Mucosa of descending colon (tissue), 3 donors: ENCODE measurements around the gene SAFB. TPM values are rescaled to one million over a fixed set of nuclear protein-coding genes. Genes with fewer than 3 reads are reported as not detected.
A peak's percentile ranks its signal among the peaks of the same experiment; 100 is the strongest.

Experiments
- ATAC-seq: fragments of 200-7000 bp; cut with Tn5 transposase; one replicate; pipeline ENCODE4 v1.9.1; 2020; ENCODE audit warnings: mild to moderate bottlenecking, moderate library complexity
- DNase-seq, 3 donors: peaks; one replicate each; pipeline ENCODE4 v3.0.0-alpha.2; 2020
- H3K36me3 ChIP-seq: fragments of 200-600 bp; one replicate; pipeline ENCODE4 v1.8.0; 2021; ENCODE audit warnings: low read depth, mild to moderate bottlenecking
- H3K4me1 ChIP-seq: fragments of 200-600 bp; one replicate; pipeline ENCODE4 v1.8.0; 2021; ENCODE audit warnings: low read depth, mild to moderate bottlenecking
- H3K4me3 ChIP-seq: fragments of 200-600 bp; one replicate; pipeline ENCODE4 v1.8.0; 2021; ENCODE audit warnings: mild to moderate bottlenecking
- H3K9me3 ChIP-seq: fragments of 200-600 bp; one replicate; pipeline ENCODE4 v1.8.0; 2021; ENCODE audit warnings: mild to moderate bottlenecking
- CTCF ChIP-seq: fragments of 200-600 bp; IDR thresholded peaks from one replicate; pipeline ENCODE4 v1.8.0; 2022; ENCODE audit warnings: antibody characterized with exemption, mild to moderate bottlenecking
- intact Hi-C, 2 donors: fragments of 100-400 bp; cut with DNase I in 1 of 2; cut with micrococcal nuclease in 1 of 2; formaldehyde crosslinking; loops; one replicate each; pipeline versions ENCODE4 v1.11.0 to v1.11.1; 2022; cut with DNase I, micrococcal nuclease
- total RNA-seq, 3 donors: library from RNA; stranded (reverse); fragmentation: NEBNext Ultra II Directional in 2 of 3; extraction: Animal tissue kit (Norgen Biotek cat#: 25700) in 2 of 3; gene quantifications; one replicate each; pipeline versions ENCODE4 v1.2.1 to v1.2.4, GENCODE V29; 2021 to 2023
- donor health status: DM: no; HTN: no; CAD: no; lungs with moderate emphysema.
- donor health status: DM: no; HTN: no; CAD: no.
- donor health status: DM: no; HTN: yes; CAD: no.

SAFB gene
- total RNA-seq, 3 donors from 2014 or later, result 78.8 to 115 (median 83.3) TPM

GRCh38 chr19:5624741-5625278 is 1.9 kb downstream of the SAFB start:
- H3K4me3 ChIP-seq, result no peak overlapping the region
- peaks cover 8% of the 10 kb centered on the region for H3K36me3 ChIP-seq
- peaks cover 56% of the 10 kb centered on the region for H3K4me1 ChIP-seq
- no peaks in the 10 kb centered on the region for H3K9me3 ChIP-seq
- intact Hi-C loops, result no loop called here
- DNase-seq, result no peak
- no peak for TF ChIP-seq CTCF
- no peak for ATAC-seq

DNA sequence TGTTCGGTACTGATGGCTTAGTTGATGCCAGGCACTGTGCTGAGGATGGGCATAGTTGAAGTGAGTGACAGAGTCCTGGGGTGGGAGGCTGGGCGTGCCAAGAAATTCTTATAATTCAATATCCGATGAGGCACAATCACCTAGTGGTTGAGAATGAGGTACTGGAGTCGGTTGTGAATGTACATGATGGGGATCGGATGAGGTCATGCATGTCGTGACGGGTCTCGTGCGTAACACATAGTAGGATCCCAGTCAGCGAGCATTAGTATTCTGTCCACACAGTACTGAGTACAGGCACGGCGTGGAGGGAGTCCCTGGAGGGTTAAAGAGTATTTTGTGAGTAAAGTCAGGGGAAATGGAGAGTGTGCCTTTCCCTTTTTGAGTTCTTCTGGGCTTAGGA is 2.8 kb downstream of the SAFB start:
- TF ChIP-seq CTCF, result no peak
- Histone ChIP-seq H3K4me3 (no peak overlapping the region), H3K36me3 (peaks cover 8% of the 10 kb centered on the region), H3K9me3 (no peaks in the 10 kb centered on the region), H3K4me1 (peaks cover 51% of the 10 kb centered on the region)
- ATAC-seq (no peak), DNase-seq (no peak)
- intact Hi-C loops, result no loop called here

- peaks cover 8% of the 10 kb centered on the region for H3K36me3 ChIP-seq
- H3K4me1 ChIP-seq, result peaks cover 45% of the 10 kb centered on the region
- no peak for TF ChIP-seq CTCF
Observed at GRCh38 chr19:5627395-5627904, 4.6 kb downstream of the SAFB start.

DNA sequence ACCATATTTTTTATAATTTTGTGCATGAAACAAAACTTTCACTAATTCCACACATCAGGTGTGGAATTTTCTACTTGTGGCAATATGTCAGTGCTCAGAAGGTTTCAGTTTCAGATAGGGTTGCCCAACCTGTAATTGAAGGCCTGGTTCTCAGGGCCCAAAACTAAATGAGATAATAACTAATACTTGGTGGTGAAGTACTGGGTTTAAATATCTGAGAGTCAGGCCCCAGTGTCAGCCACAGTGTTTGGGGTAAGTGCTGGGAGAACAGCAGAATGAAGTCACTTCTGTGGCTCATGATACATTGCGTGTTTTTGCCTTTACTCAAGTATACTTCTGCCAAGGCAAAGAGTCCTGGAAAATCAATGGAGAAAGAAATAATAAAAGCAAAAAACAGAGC is 5.6 kb downstream of the SAFB start:
- no peak for TF ChIP-seq CTCF
- no peak overlapping the region for H3K4me3 ChIP-seq
- intact Hi-C loops, result no loop called here
- peaks cover 53% of the 10 kb centered on the region for H3K4me1 ChIP-seq
- ATAC-seq, result no peak
- no peak for DNase-seq
- peaks cover 8% of the 10 kb centered on the region for H3K36me3 ChIP-seq
- H3K9me3 ChIP-seq, result no peaks in the 10 kb centered on the region

More at GRCh38 chr19:5627395-5627904, 4.6 kb downstream of the SAFB start:
- intact Hi-C loops, result no loop called here
- Histone ChIP-seq H3K4me3 (no peak overlapping the region), H3K9me3 (no peaks in the 10 kb centered on the region)
- ATAC-seq (no peak), DNase-seq (peak; percentile 38 to 74 (median 63))

DNA sequence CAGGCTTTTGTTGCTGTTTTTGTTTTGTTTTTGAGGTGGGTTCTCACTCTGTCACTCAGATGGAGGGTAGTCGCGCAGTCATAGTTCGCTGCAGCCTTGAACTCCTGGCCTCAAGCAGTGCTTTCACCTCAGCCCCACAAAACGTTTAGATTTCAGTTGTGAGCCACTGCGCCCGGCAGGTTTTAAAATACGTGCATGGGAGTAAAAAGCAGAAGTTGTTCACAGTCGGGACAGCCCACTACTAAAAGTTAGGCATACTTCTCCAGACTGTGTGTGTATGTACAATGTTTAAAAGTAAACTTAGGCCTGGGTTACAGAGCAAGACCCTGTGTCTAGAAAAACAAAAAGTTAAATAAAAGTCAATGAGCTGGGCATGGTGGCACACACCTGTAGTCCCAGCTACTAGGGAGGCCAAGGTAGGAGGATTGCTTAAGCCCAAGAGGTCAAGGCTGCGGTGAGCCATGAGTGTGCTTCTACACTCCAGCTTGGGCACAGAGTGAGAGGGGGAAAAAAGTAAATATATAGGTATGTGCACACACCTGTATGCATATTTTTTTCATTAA is 6.1 kb downstream of the SAFB start:
- DNase-seq, result no peak
- H3K4me3 ChIP-seq, result no peak overlapping the region
- H3K4me1 ChIP-seq, result peaks cover 53% of the 10 kb centered on the region
- intact Hi-C loops, result no loop called here
- H3K36me3 ChIP-seq, result peaks cover 8% of the 10 kb centered on the region
- ATAC-seq, result no peak
- no peak for TF ChIP-seq CTCF
- H3K9me3 ChIP-seq, result no peaks in the 10 kb centered on the region
